ENCODE measurements around the gene MED28.

GRCh38 chr4:17667253-17667652, 52.8 kb downstream of the MED28 start:
- TF ChIP-seq CTCF (IDR thresholded peaks at IDR 0.05) (no peak), POLR2A (IDR thresholded peaks at IDR 0.05) (no peak)

Data from lower leg skin (tissue), 3 donors.